ENCODE measurements around the gene SLC52A1.
"Not testable (repeated sequence)": the region's sequence is repeated elsewhere in the genome, so short reads cannot be mapped to it uniquely, and the experiment has no call there.

The SLC52A1 gene

DNA sequence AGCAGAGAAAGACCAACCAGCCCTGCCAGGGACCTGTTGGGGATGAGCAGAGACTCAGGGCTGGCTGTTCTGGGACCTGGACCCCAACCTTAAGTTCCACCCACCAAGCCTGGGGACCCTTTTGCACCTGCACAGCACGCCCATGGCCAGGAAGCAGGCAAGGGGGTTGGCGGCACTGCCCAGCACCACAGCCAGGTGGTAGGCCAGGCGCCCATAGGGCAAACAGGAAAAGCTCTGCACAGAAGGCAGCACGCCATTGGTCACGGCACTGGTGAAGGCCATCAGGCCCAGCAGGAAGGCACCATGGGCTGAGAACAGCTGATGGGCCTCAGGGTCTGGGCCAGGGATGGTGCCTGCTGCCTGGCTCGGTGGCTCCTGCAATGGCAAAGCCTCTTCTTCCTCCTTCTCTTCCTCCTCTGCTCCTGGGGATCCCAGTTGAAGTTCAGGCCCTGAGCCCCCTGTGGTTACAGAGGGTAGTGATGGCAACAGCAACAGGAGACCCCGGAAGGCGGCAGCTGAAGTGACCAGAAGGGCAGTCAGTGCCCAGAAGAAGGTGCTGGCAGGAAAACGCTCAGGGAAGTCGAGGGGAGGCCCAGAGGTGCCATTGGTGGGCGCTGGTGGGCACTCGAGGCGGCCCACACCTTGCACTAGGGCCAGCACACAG is 1.7 kb downstream of the SLC52A1 start:
- H3K27ac Mint-ChIP-seq = no peak overlapping the region
- TF ChIP-seq, protein P1, sequence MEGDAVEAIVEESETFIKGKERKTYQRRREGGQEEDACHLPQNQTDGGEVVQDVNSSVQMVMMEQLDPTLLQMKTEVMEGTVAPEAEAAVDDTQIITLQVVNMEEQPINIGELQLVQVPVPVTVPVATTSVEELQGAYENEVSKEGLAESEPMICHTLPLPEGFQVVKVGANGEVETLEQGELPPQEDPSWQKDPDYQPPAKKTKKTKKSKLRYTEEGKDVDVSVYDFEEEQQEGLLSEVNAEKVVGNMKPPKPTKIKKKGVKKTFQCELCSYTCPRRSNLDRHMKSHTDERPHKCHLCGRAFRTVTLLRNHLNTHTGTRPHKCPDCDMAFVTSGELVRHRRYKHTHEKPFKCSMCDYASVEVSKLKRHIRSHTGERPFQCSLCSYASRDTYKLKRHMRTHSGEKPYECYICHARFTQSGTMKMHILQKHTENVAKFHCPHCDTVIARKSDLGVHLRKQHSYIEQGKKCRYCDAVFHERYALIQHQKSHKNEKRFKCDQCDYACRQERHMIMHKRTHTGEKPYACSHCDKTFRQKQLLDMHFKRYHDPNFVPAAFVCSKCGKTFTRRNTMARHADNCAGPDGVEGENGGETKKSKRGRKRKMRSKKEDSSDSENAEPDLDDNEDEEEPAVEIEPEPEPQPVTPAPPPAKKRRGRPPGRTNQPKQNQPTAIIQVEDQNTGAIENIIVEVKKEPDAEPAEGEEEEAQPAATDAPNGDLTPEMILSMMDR (IDR thresholded peaks at IDR 0.05) = peak; percentile 22
- no peaks in the 10 kb centered on the region for H3K36me3 Mint-ChIP-seq (ENCODE audit: low read depth)
- H3K9me3 Mint-ChIP-seq = peaks cover 5% of the 10 kb centered on the region
- H3K4me1 Mint-ChIP-seq = peaks cover 5% of the 10 kb centered on the region
- DNase-seq = peak; percentile 18
- H3K4me3 Mint-ChIP-seq = no peak overlapping the region
- H3K27me3 Mint-ChIP-seq (ENCODE audit: low read depth, poor library complexity) = peaks cover 75% of the 10 kb centered on the region

DNA sequence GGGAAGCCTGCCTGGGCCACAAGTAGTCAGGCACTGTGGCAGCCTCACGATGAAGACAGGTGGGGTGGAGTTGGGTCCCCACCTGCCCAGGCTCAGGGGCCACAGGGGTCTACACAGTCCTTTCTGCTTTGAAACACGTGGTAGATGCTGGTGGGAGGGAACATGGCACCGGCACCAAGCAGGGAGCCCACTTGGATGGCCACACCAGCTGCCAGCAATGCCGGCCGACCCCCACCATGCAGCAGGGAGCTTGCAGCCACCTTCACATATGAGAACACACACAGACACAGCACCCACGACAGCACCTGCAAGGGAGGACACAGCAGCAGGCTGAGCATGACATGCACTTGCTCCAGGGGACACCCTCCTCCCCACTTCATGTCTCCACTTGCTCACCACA is 2.4 kb downstream of the SLC52A1 start:
- H3K4me1 Mint-ChIP-seq = peaks cover 9% of the 10 kb centered on the region
- H3K4me3 Mint-ChIP-seq = no peak overlapping the region
- no peak overlapping the region for H3K27ac Mint-ChIP-seq
- H3K27me3 Mint-ChIP-seq (ENCODE audit: low read depth, poor library complexity) = peaks cover 77% of the 10 kb centered on the region
- H3K9me3 Mint-ChIP-seq = peaks cover 5% of the 10 kb centered on the region
- no peaks in the 10 kb centered on the region for H3K36me3 Mint-ChIP-seq (ENCODE audit: low read depth)
- TF ChIP-seq, protein P1 (IDR thresholded peaks at IDR 0.05) = no peak
- DNase-seq = no peak

DNA sequence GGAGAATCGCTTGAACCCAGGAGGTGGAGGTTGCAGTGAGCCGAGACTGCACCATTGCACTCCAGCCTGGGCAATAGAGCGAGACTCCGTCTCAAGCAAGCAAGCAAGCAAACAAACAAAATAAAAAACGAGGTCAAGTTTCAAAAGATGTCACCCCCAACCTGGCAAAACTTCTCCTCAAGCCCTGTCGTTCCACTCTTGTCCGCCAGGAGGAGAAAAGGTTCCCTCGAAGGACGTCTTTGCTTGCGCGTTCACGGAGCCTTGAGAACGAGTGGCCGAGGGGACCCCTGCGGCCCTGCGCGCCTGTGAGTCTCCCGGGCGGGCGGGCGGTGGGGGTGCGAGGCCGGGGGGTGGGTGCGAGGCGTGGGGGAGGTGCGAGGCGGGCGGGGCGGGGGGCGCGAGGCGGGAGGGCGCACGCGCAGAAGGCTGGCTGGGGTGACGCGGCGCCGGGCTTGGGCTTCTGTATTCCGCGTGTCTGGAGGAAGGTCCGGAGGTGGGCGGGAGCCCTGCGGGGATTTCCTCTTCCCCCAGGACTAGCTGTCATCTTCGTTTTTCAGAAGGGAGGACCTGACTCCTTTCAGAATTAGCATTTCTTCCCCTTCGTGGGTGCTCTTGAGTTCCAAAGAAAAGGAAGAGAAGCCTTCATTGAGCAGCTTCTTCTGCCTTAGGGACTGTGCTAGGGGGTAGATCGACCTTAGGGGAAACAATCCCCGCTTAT is 3.7 kb downstream of the SLC52A1 start:
- Mint-ChIP-seq H3K27ac (no peak overlapping the region), H3K9me3 (peaks cover 5% of the 10 kb centered on the region), H3K27me3 (ENCODE audit: low read depth, poor library complexity) (peaks cover 68% of the 10 kb centered on the region), H3K36me3 (ENCODE audit: low read depth) (no peaks in the 10 kb centered on the region), H3K4me3 (peak overlapping the region; percentile 80), H3K4me1 (peaks cover 10% of the 10 kb centered on the region)
- TF ChIP-seq, protein P1 (IDR thresholded peaks at IDR 0.05) = peak; percentile 55
- peak; percentile 89 for DNase-seq

DNA sequence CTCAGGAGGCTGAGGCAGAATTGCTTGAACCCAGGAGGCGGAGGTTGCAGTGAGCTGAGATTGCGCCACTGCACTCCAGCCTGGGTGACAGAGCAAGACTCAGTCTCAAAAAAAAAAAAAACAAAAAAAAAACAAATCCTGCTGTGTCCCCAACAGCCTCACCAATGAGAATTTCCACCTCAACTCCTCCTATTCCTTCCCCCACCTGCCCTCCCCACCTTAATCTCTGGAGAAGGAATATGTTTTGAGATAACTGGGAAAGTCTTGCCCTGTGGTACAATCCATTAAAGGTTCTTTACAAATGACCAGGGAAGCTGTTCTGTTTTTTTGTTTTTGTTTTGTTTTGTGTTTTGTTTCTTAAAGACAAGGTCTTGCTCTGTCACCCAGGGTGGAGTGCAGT is 5.1 kb downstream of the SLC52A1 start:
- H3K4me3 Mint-ChIP-seq; H3K36me3 Mint-ChIP-seq (ENCODE audit: low read depth); DNase-seq; H3K9me3 Mint-ChIP-seq; H3K27ac Mint-ChIP-seq: not testable (repeated sequence)
- Mint-ChIP-seq H3K27me3 (ENCODE audit: low read depth, poor library complexity) (peaks cover 58% of the 10 kb centered on the region), H3K4me1 (peaks cover 15% of the 10 kb centered on the region)

DNA sequence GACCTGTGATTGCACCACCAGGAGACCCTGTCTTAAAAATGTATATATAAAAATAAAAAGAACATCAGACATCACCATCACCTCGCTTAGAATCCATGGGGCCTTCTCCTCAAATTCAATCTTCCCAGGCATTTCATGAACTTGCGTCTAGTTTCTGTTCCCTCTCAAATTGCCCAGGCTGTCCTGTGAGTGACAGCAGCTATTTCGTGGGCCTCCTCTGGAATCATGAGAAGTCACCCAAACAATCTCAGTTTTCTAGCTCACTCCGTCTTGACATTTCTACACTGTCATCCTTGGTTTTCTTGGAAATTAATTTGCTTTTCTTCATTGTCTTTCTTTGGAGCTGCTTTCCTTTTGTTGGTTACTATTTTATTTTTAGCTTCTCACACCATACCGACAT is 7.3 kb downstream of the SLC52A1 start:
- Mint-ChIP-seq H3K36me3 (ENCODE audit: low read depth) (peaks cover 12% of the 10 kb centered on the region), H3K9me3 (peaks cover 5% of the 10 kb centered on the region), H3K4me3 (no peak overlapping the region), H3K4me1 (peaks cover 15% of the 10 kb centered on the region), H3K27ac (no peak overlapping the region), H3K27me3 (ENCODE audit: low read depth, poor library complexity) (peaks cover 38% of the 10 kb centered on the region)
- no peak for DNase-seq
- TF ChIP-seq, protein P1 (IDR thresholded peaks at IDR 0.05) = no peak

DNA sequence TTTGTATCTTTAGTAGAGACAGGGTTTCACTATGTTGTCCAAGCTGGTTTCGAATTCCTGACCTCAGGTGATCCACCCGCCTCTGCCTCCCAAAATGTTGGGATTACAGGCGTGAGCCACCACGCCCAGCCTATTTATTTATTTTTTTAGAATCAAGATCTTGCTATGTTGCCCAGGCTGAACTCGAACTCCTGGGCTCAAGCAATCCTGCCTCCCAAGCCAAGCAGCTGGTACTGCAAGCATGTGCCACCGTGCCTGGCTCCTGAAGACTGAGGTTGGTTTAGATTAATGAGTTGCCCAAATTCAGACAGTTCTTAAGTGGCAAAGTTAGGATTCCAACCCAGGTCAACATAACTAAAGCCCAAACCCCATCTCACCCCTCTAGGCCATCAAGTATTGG is 7.9 kb downstream of the SLC52A1 start:
- H3K4me1 Mint-ChIP-seq = peaks cover 15% of the 10 kb centered on the region
- no peak overlapping the region for H3K4me3 Mint-ChIP-seq
- peaks cover 16% of the 10 kb centered on the region for H3K36me3 Mint-ChIP-seq (ENCODE audit: low read depth)
- H3K27ac Mint-ChIP-seq = no peak overlapping the region
- DNase-seq = no peak
- peaks cover 5% of the 10 kb centered on the region for H3K9me3 Mint-ChIP-seq
- peaks cover 34% of the 10 kb centered on the region for H3K27me3 Mint-ChIP-seq (ENCODE audit: low read depth, poor library complexity)
- TF ChIP-seq, protein P1 (IDR thresholded peaks at IDR 0.05) = no peak
